Measurements from ENCODE around the gene STK17B.

- TF ChIP-seq CTCF (IDR thresholded peaks at IDR 0.05; ENCODE audit: control extremely low read depth in 1 of 3, insufficient read depth in 1 of 3, low read depth in 1 of 3, low read length in 3 of 3) (no peak), RNF2 (IDR thresholded peaks at IDR 0.05; ENCODE audit: borderline replicate concordance, low read depth, low read length, missing control alignments, poor library complexity, severe bottlenecking) (no peak), GTF2F1 (IDR thresholded peaks at IDR 0.05; ENCODE audit: borderline replicate concordance, low read depth, low read length) (no peak), JUND (IDR thresholded peaks at IDR 0.05; ENCODE audit: low read length) (peak; percentile 57; the same call in 1 of the 2 replicates), POLR2A (IDR thresholded peaks at IDR 0.05; ENCODE audit: control extremely low read depth in 1 of 2, low read depth in 2 of 2, low read length in 2 of 2) (no peak), CHD2 (IDR thresholded peaks at IDR 0.05; ENCODE audit: low read length) (no peak), EP300 (IDR thresholded peaks at IDR 0.05; ENCODE audit: borderline replicate concordance in 1 of 2, low read depth in 2 of 2, low read length in 2 of 2) (no peak), RFX5 (IDR thresholded peaks at IDR 0.05; ENCODE audit: borderline replicate concordance, low read depth, low read length) (no peak)
These were observed 58.9 kb downstream of the STK17B start for GRCh38 chr2:196112418-196113034.

Data from H1 (cell line).